Testis (tissue), 3 donors: ENCODE data around the gene FAM110C. TPM values are rescaled to one million over a fixed set of nuclear protein-coding genes. Genes with fewer than 3 reads are reported as not detected.

Source experiments
- DNase-seq: peaks from one replicate; pipeline ENCODE4 v3.0.0-alpha.2; 2019
- H3K27ac ChIP-seq, 2 donors: fragments of 200-600 bp; sonication (generic); one replicate each; pipeline ENCODE4 v1.5.1; 2019
- H3K27me3 ChIP-seq: fragments of 200-600 bp; sonication (generic); one replicate; pipeline ENCODE4 v1.5.1; 2019
- H3K36me3 ChIP-seq: fragments of 200-600 bp; sonication (generic); one replicate; pipeline ENCODE4 v1.5.1; 2017; ENCODE audit warnings: low read depth; ENCODE audit errors: missing control alignments
- H3K4me1 ChIP-seq: fragments of 200-600 bp; sonication (generic); one replicate; pipeline ENCODE4 v1.5.1; 2019
- H3K4me3 ChIP-seq, 2 donors: fragments of 200-600 bp; sonication (generic); one replicate each; pipeline ENCODE4 v1.5.1; 2017 to 2019
- H3K9me3 ChIP-seq: fragments of 200-600 bp; sonication (generic); one replicate; pipeline ENCODE4 v1.5.1; 2017
- CTCF ChIP-seq, 3 experiments: fragments of 450-650 bp in 2 of 3; fragments of 200-600 bp in 1 of 3; sonication (generic) in 1 of 3; IDR thresholded peaks; one replicate each; pipeline ENCODE4 v1.5.1; 2016 to 2019; ENCODE audit warnings: antibody characterized with exemption in 3 of 3, mild to moderate bottlenecking in 2 of 3, moderate library complexity in 1 of 3
- POLR2A ChIP-seq: fragments of 450-650 bp; IDR thresholded peaks from one replicate; pipeline ENCODE4 v1.6.1; 2017; ENCODE audit warnings: antibody characterized with exemption, mild to moderate bottlenecking, moderate library complexity
- WGBS, 2 donors: methylation state at CpG; one replicate each; pipeline ENCODE4 v1.1.5; 2018; 5-methylcytosine and 5-hydroxymethylcytosine counted together
- intact Hi-C: fragments of 100-400 bp; cut with DNase I; formaldehyde crosslinking; loops from one replicate; pipeline ENCODE4 v1.15.1; 2023; ENCODE audit warnings: low total_unique reads
- polyA plus RNA-seq: library from polyadenylated mRNA; stranded (reverse); fragments of 350-450 nt; fragmentation: Illumina TruSeq; extraction: RNeasy Lipid Tissue Mini Kit (QIAGEN cat#74804); gene quantifications from one replicate; pipeline ENCODE4 v1.2.3, GENCODE V29; 2014; ENCODE audit warnings: low read depth, low replicate concordance; ENCODE audit not compliant: insufficient read depth
- total RNA-seq, 2 donors: library from RNA; depleted of rRNA; stranded (reverse); fragments of >200 nt; gene quantifications; one replicate each; pipeline ENCODE4 v1.2.3, GENCODE V29; 2016

FAM110C gene
- total and polyA plus RNA-seq, 3 donors from 2014 or later, result 8.5 to 16.3 (median 13.5) TPM

GRCh38 chr2:51613-52012, 5.3 kb upstream of the FAM110C start:
- peaks cover 7% of the 10 kb centered on the region for H3K4me1 ChIP-seq
- H3K27ac ChIP-seq, result no peak overlapping the region
- H3K9me3 ChIP-seq, result no peaks in the 10 kb centered on the region
- no peak for DNase-seq
- WGBS, 2 donors, result 89 to 92% methylated on average over 2 of the region's 2 CpGs
- H3K4me3 ChIP-seq, result no peak overlapping the region
- H3K36me3 ChIP-seq, result no peaks in the 10 kb centered on the region
- no peaks in the 10 kb centered on the region for H3K27me3 ChIP-seq
- intact Hi-C loops, result no loop called here
- no peak for TF ChIP-seq CTCF (IDR thresholded peaks at IDR 0.05)
- TF ChIP-seq POLR2A, result no peak

GRCh38 chr2:47737-48136, 1.4 kb upstream of the FAM110C start:
- H3K27ac ChIP-seq, result peak overlapping the region; percentile 76 to 87
- no peak for TF ChIP-seq POLR2A
- no peak for TF ChIP-seq CTCF (IDR thresholded peaks at IDR 0.05)
- peak; percentile 29 for DNase-seq
- H3K36me3 ChIP-seq, result no peaks in the 10 kb centered on the region
- H3K27me3 ChIP-seq, result no peaks in the 10 kb centered on the region
- H3K9me3 ChIP-seq, result no peaks in the 10 kb centered on the region
- WGBS, 2 donors, result 18 to 21% methylated on average over 3 of the region's 3 CpGs
- intact Hi-C loops, result no loop called here
- peaks cover 18% of the 10 kb centered on the region for H3K4me1 ChIP-seq
- peak overlapping the region in 1 of 2 donors; percentile 75 for H3K4me3 ChIP-seq

GRCh38 chr2:47346-47725, 1.0 kb upstream of the FAM110C start:
- Histone ChIP-seq H3K4me3 (peak overlapping the region in 1 of 2 donors; percentile 75), H3K9me3 (no peaks in the 10 kb centered on the region), H3K27me3 (no peaks in the 10 kb centered on the region), H3K4me1 (peaks cover 18% of the 10 kb centered on the region), H3K27ac (peak overlapping the region; percentile 76 to 87), H3K36me3 (no peaks in the 10 kb centered on the region)
- intact Hi-C loops, result no loop called here
- 4 to 7% methylated on average over 14 of the region's 14 CpGs for WGBS, 2 donors
- TF ChIP-seq POLR2A (no peak), CTCF (IDR thresholded peaks at IDR 0.05) (no peak)
- DNase-seq, result no peak

GRCh38 chr2:46131-46470, 204 bp downstream of the FAM110C start:
- peak overlapping the region; percentile 76 to 87 for H3K27ac ChIP-seq
- H3K9me3 ChIP-seq, result no peaks in the 10 kb centered on the region
- no peaks in the 10 kb centered on the region for H3K36me3 ChIP-seq
- peaks cover 18% of the 10 kb centered on the region for H3K4me1 ChIP-seq
- no peak for DNase-seq
- peak overlapping the region; percentile 62 to 75 for H3K4me3 ChIP-seq
- H3K27me3 ChIP-seq, result no peaks in the 10 kb centered on the region
- intact Hi-C loops, result no loop called here
- WGBS, 2 donors, result 0% methylated on average over 5 of the region's 52 CpGs; no CpG with 5 or more reads in 1 of the 2 donors
- no peak for TF ChIP-seq CTCF (IDR thresholded peaks at IDR 0.05)
- TF ChIP-seq POLR2A, result no peak

GRCh38 chr2:45342-46130, 769 bp downstream of the FAM110C start:
- no peaks in the 10 kb centered on the region for H3K27me3 ChIP-seq
- TF ChIP-seq POLR2A, result no peak
- H3K4me3 ChIP-seq, result peak overlapping the region; percentile 62 to 75
- H3K4me1 ChIP-seq, result peaks cover 18% of the 10 kb centered on the region
- H3K9me3 ChIP-seq, result no peaks in the 10 kb centered on the region
- WGBS, 2 donors, result 3 to 4% methylated on average over 7 to 36 of the region's 76 CpGs
- DNase-seq, result peak; percentile 57
- peak overlapping the region; percentile 76 to 87 for H3K27ac ChIP-seq
- H3K36me3 ChIP-seq, result no peaks in the 10 kb centered on the region
- intact Hi-C loops, result no loop called here
